Hepatocyte (in vitro differentiated cells): ENCODE data around the gene COBL. TPM values are rescaled to one million over a fixed set of nuclear protein-coding genes. Genes with fewer than 3 reads are reported as not detected.

Experiments
- DNase-seq: peaks from one replicate; pipeline ENCODE4 v3.0.0-alpha.2; 2016; ENCODE audit warnings: low spot score
- H2AFZ ChIP-seq: fragments of 200-600 bp; sonication (generic); 2 replicates; pipeline ENCODE4 v1.6.0; 2016; ENCODE audit warnings: antibody characterized with exemption, mild to moderate bottlenecking
- H3K27ac ChIP-seq: fragments of 200-600 bp; sonication (generic); 2 replicates; pipeline ENCODE4 v1.5.1; 2016; ENCODE audit warnings: mild to moderate bottlenecking
- H3K27me3 ChIP-seq: fragments of 200-600 bp; sonication (generic); 2 replicates; pipeline ENCODE4 v1.6.1; 2016
- H3K36me3 ChIP-seq: fragments of 200-600 bp; sonication (generic); replicated peaks from 2 replicates; pipeline ENCODE4 v1.5.1; 2016; ENCODE audit warnings: low read depth; ENCODE audit not compliant: insufficient read depth
- H3K4me1 ChIP-seq: fragments of 200-600 bp; sonication (generic); 2 replicates; pipeline ENCODE4 v1.5.1; 2016; ENCODE audit warnings: mild to moderate bottlenecking, moderate library complexity; ENCODE audit not compliant: insufficient read depth
- H3K4me2 ChIP-seq: fragments of 200-600 bp; sonication (generic); 2 replicates; pipeline ENCODE4 v1.6.0; 2016
- H3K4me3 ChIP-seq: fragments of 200-600 bp; sonication (generic); 2 replicates; pipeline ENCODE4 v1.5.1; 2016; ENCODE audit warnings: mild to moderate bottlenecking
- H3K79me2 ChIP-seq: fragments of 200-600 bp; sonication (generic); 2 replicates; pipeline ENCODE4 v1.6.0; 2017; ENCODE audit warnings: mild to moderate bottlenecking
- H3K9me2 ChIP-seq: fragments of 200-600 bp; sonication (generic); replicated peaks from 2 replicates; pipeline ENCODE4 v1.6.0; 2017; ENCODE audit warnings: mild to moderate bottlenecking; ENCODE audit not compliant: insufficient read depth
- H3K9me3 ChIP-seq: fragments of 200-600 bp; sonication (generic); 2 replicates; pipeline ENCODE4 v1.5.1; 2016; ENCODE audit warnings: low read depth, mild to moderate bottlenecking
- H4K20me1 ChIP-seq: fragments of 200-600 bp; sonication (generic); 2 replicates; pipeline ENCODE4 v1.6.0; 2016; ENCODE audit warnings: mild to moderate bottlenecking; ENCODE audit not compliant: insufficient read depth, poor library complexity, severe bottlenecking
- EZH2 ChIP-seq: fragments of 200-600 bp; sonication (generic); IDR thresholded peaks from 2 replicates; pipeline ENCODE4 v1.6.1; 2016; ENCODE audit warnings: antibody characterized with exemption, mild to moderate bottlenecking, borderline replicate concordance
- EZH2phosphoT487 ChIP-seq: fragments of 200-600 bp; sonication (generic); IDR thresholded peaks from one replicate; pipeline ENCODE4 v1.6.1; 2018; ENCODE audit warnings: antibody characterized with exemption, mild to moderate bottlenecking, low read depth, moderate library complexity; ENCODE audit not compliant: unreplicated experiment, severe bottlenecking
- WGBS: methylation state at CpG from one replicate; pipeline ENCODE4 v1.1.6; 2016; ENCODE audit warnings: low lambda C conversion rate; ENCODE audit errors: missing lambda C conversion rate; 5-methylcytosine and 5-hydroxymethylcytosine counted together
- polyA plus RNA-seq: library from polyadenylated mRNA; unstranded; fragments of >200 nt; fragmentation: Nextera tagmentation; extraction: Ambion mirVana; gene quantifications from 2 replicates; pipeline ENCODE4 v1.2.1, GENCODE V29; 2016
- total RNA-seq: library from RNA; depleted of rRNA; stranded (reverse); fragments of >200 nt; gene quantifications from 2 replicates; pipeline ENCODE4 v1.2.3, GENCODE V29; 2014
- TF ChIP-seq, protein P1 (sequence below): fragments of 200-600 bp; sonication (generic); IDR thresholded peaks from 2 replicates; pipeline ENCODE4 v1.5.1; 2016; ENCODE audit warnings: antibody characterized with exemption, mild to moderate bottlenecking; ENCODE audit not compliant: poor library complexity

COBL gene
- total and polyA plus RNA-seq, 2 experiments from 2014 or later: 7.8 to 20.5 TPM

DNA sequence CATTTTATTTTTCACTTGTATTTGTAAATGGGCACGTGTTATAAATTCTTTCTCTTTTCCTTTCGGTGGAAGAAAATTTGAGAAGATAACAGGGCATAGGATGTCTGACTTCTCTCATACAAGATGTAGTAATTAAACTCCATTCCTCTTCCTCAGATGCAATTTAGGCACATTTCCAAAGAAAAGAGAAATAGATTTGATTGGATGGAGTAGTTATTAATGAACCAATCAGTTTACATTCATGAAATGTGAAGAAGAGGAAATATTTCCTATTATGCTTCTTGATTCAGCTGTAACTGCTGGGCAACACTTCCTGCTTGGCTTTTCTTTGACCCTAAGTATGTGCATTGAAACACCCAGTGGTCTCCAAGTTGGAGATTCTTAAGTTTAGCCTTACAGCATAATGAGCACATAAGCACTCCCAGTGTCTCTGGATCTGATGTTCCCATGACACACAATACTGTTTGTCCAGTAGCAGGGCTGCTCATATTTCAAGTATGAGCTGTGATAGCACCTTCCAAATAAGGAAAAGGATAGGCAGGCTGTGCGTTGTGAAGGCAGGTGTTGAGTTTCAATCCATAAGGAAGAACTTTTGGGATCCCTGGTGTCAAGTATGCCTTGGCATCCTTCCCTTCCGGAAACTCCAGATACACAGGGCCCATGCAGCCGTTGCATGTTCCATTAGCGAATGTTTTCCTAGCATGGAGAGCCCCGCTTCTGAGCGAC is 33.4 kb upstream of the COBL start:
- H3K27me3 ChIP-seq: no peaks in the 10 kb centered on the region
- H3K9me2 ChIP-seq: no peaks in the 10 kb centered on the region
- no peaks in the 10 kb centered on the region for H3K36me3 ChIP-seq
- WGBS: 44% methylated on average over 8 of the region's 8 CpGs
- no peaks in the 10 kb centered on the region for H3K9me3 ChIP-seq
- H2AFZ ChIP-seq: no peak overlapping the region
- peak overlapping the region; percentile 39 for H3K27ac ChIP-seq
- no peaks in the 10 kb centered on the region for H4K20me1 ChIP-seq
- H3K4me1 ChIP-seq: no peaks in the 10 kb centered on the region
- no peak overlapping the region for H3K4me3 ChIP-seq
- DNase-seq: peak; percentile 52
- TF ChIP-seq EZH2: no peak
- no peaks in the 10 kb centered on the region for H3K79me2 ChIP-seq
- peak overlapping the region; percentile 5 for H3K4me2 ChIP-seq

DNA sequence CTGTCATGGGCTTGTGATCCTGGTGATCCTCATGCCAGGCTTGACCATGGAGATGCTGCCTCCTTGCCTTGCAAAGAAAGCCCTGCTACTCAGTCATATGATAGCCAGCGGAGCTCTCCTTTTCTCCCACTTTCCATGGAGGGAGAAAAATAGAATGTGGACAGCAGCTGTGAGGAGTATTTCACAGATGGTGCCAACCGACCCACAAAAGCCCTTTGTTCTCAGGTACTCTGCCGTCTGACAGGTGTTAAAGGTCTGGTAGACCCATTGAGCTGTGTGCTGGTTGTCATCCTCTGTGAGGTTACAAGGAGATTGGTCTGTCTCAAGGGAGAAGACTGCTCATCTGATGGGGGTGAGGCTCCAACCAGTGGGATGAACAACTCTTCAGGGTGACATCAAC is 29.5 kb upstream of the COBL start:
- Histone ChIP-seq H3K27ac (no peak overlapping the region), H3K4me2 (no peak overlapping the region), H3K27me3 (no peaks in the 10 kb centered on the region), H3K9me3 (no peaks in the 10 kb centered on the region), H3K9me2 (no peaks in the 10 kb centered on the region), H3K4me3 (no peak overlapping the region), H2AFZ (no peak overlapping the region), H3K36me3 (no peaks in the 10 kb centered on the region), H3K4me1 (no peaks in the 10 kb centered on the region), H3K79me2 (no peaks in the 10 kb centered on the region), H4K20me1 (no peaks in the 10 kb centered on the region)
- WGBS: 81% methylated on average over 3 of the region's 3 CpGs
- TF ChIP-seq, protein P1, sequence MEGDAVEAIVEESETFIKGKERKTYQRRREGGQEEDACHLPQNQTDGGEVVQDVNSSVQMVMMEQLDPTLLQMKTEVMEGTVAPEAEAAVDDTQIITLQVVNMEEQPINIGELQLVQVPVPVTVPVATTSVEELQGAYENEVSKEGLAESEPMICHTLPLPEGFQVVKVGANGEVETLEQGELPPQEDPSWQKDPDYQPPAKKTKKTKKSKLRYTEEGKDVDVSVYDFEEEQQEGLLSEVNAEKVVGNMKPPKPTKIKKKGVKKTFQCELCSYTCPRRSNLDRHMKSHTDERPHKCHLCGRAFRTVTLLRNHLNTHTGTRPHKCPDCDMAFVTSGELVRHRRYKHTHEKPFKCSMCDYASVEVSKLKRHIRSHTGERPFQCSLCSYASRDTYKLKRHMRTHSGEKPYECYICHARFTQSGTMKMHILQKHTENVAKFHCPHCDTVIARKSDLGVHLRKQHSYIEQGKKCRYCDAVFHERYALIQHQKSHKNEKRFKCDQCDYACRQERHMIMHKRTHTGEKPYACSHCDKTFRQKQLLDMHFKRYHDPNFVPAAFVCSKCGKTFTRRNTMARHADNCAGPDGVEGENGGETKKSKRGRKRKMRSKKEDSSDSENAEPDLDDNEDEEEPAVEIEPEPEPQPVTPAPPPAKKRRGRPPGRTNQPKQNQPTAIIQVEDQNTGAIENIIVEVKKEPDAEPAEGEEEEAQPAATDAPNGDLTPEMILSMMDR: no peak
- no peak for DNase-seq

DNA sequence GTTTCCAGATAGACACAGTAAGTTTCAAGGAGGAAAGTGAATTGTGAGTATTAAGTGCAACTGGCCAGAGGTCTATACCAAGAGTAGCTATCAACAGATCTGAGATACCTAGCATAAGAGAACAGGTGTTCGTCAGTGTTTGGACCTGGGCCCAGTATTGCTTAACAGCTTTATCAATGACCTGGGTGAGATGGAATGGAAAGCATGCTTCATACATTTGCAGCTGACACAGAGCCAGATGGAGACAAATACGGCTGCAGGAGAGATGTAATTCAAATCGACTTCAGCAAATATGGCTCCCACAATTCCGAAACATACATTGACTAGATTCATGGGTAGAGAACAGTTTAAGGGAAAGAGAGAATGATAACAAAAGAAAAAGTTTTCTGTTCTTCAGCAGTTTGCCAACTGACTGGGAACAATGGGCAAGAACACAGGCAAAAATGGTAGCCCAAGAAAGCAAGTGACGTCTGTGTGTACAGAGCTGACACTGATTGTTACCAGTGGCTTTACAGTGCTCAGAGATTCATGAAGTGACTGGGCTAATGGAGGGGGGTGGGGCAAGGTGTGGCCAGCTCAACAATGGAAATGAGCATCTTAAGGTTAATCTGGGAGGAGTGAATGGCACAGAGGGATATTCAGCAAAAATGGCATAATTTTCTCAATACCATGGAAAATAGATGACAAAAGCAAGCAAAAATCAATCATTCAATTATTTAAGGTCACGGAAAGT is 28.0 kb upstream of the COBL start:
- no peak overlapping the region for H3K4me3 ChIP-seq
- H3K4me2 ChIP-seq: no peak overlapping the region
- no peaks in the 10 kb centered on the region for H3K36me3 ChIP-seq
- H2AFZ ChIP-seq: no peak overlapping the region
- TF ChIP-seq EZH2 (no peak), EZH2phosphoT487 (no peak)
- TF ChIP-seq, protein P1: no peak
- whole genome bisulfite sequencing: 74% methylated on average over 6 of the region's 6 CpGs
- H3K4me1 ChIP-seq: no peaks in the 10 kb centered on the region
- H3K9me3 ChIP-seq: no peaks in the 10 kb centered on the region
- no peaks in the 10 kb centered on the region for H3K27me3 ChIP-seq
- no peaks in the 10 kb centered on the region for H3K79me2 ChIP-seq
- no peaks in the 10 kb centered on the region for H4K20me1 ChIP-seq
- H3K27ac ChIP-seq: peak overlapping the region; percentile 59
- no peaks in the 10 kb centered on the region for H3K9me2 ChIP-seq
- peak; percentile 69 for DNase-seq

DNA sequence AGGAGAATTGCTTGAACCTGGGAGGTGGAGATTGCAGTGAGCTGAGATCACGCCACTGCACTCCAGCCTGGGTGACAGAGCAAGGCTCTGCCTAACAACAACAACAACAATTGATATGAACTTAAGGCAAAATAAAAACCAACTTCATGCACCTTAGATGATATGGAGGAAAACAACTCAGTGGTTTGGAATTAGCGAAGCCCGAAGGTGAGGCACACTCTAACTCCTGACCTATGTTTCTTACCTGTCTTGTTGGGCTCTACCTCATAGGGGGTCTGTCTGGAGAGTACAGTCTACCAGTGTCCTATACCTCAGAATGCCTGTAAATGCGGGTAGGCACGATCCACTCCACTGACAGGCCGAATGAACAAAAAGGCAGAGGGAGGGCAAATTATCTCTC is 24.3 kb upstream of the COBL start:
- Histone ChIP-seq H3K27ac (peak overlapping the region; percentile 72), H3K4me2 (peak overlapping the region; percentile 6), H2AFZ (no peak overlapping the region), H3K27me3 (no peaks in the 10 kb centered on the region), H3K79me2 (no peaks in the 10 kb centered on the region), H3K9me3 (no peaks in the 10 kb centered on the region), H3K36me3 (no peaks in the 10 kb centered on the region), H3K9me2 (no peaks in the 10 kb centered on the region), H4K20me1 (no peaks in the 10 kb centered on the region), H3K4me3 (no peak overlapping the region), H3K4me1 (no peaks in the 10 kb centered on the region)
- WGBS: 95% methylated on average over 6 of the region's 6 CpGs
- no peak for DNase-seq
- TF ChIP-seq EZH2: no peak
- TF ChIP-seq EZH2phosphoT487: no peak
- TF ChIP-seq, protein P1: no peak
